Epidermal melanocyte (primary cell): ENCODE results near the gene IL37.
"Not testable (repeated sequence)": the region's sequence is repeated elsewhere in the genome, so short reads cannot be mapped to it uniquely, and the experiment has no call there.

Experiments
- DNase-seq: peaks from one replicate; pipeline ENCODE4 v3.0.0; 2011; ENCODE audit warnings: low spot score; ENCODE audit not compliant: insufficient read length

IL37 gene

GRCh38 chr2:112889976-112890375, 21.0 kb upstream of the IL37 start:
- DNase-seq = no peak

GRCh38 chr2:112891385-112891831, 19.6 kb upstream of the IL37 start:
- DNase-seq = no peak

- no peak for DNase-seq
Measured at GRCh38 chr2:112893752-112894151, 17.2 kb upstream of the IL37 start.

- DNase-seq = no peak
Measured at GRCh38 chr2:112896909-112897623, 13.9 kb upstream of the IL37 start.

GRCh38 chr2:112897624-112897978, 13.4 kb upstream of the IL37 start:
- no peak for DNase-seq

DNA sequence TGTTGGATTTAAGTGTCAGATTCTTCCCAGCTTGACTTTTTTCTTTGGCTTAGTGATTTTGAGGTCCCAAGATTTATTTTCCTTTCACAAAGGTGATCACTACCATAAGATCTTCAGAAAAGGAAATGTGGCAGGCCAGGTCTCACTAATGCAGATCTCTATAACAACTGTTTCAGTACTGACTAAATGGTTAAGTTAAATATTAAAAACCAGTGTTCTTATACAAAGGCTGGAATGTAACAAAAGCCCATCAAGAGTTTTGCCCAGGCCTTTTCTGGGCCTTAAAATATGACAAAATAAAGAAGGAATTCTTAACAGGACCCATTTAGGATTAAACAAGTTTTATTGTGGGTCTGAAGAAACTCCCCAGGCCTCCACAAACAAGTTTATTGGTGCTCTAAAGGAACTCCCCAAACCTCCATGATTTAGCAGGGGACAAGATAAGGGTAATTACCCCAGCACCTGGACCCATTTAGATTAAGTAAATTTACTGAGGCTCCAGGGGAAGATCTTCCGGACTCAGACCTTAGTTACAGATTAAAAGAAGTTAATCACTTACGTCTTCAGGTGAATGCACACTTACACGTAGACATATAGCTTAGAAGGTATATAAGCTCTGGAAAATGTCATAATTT, 9.4 kb upstream of the IL37 start:
- DNase-seq = not testable (repeated sequence)

DNA sequence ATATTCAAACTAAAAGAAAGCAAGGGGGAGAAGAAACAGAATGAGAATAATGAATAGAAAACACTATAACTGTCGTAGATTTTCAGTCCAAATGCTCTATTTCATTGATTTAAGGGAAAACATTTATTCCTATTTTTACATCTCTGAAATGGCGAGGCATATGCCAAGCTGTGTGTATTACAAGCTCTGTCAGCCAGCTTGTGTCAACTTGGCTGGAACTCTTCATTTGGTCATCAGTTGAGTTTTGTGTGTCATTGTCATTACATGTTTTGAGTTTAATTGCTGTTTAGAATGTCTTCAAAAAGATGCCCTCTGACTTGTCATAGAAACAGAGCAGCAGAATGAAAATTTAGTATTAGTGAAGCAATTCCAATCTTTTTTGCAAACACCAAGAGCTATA, 8.1 kb upstream of the IL37 start:
- DNase-seq = no peak

GRCh38 chr2:112904883-112905282, 6.1 kb upstream of the IL37 start:
- DNase-seq = no peak

GRCh38 chr2:112906276-112906675, 4.7 kb upstream of the IL37 start:
- DNase-seq = no peak

GRCh38 chr2:112907001-112907949, 3.7 kb upstream of the IL37 start:
- no peak for DNase-seq

GRCh38 chr2:112908559-112908958, 2.4 kb upstream of the IL37 start:
- DNase-seq = not testable (repeated sequence)

- no peak for DNase-seq
Measured at GRCh38 chr2:112910219-112910618, 746 bp upstream of the IL37 start.

DNA sequence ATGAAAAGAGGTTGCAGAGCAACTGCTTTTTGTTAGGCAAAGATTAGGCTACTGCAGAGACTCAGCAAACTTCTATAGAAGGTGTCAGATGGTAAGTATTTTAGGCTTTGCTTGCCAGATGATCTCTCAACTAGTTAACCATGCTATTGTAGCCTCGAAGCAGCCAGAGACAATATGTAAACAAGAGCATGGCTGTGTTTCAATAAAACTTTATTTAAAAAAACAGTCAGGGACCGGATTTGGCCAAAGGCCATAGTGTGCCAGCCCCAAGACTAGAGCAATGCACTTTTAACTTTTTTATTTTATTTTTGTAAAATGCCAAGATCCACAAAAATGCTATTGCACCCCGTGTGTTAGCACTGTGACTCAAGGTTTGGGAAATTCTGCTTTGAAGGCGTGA, 1.4 kb downstream of the IL37 start:
- DNase-seq = no peak

- no peak for DNase-seq
Measured at GRCh38 chr2:112915300-112916144, 4.6 kb downstream of the IL37 start.

- DNase-seq = no peak
Measured at GRCh38 chr2:112916145-112916571, 5.2 kb downstream of the IL37 start.

- DNase-seq = no peak
Measured at GRCh38 chr2:112916625-112917247, 5.8 kb downstream of the IL37 start.

DNA sequence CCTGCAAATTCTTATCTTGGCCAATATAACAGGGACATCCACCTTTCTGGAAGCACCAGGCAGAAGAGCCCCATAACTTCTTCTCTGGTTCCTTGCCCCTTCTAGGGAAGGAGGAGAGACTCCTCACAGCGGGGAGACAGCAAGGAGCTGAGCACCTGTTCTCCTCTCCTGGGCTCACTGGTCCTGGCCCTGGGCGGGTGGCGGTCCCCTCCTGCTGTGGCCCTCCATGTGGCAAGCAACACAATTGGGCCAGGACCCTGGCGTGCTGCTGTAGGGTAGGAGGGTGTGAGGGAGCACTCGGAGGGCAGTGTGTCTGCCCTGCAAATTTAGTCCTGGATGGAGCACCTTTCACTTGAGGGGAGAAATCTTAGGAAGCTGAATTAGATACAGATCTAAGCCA, 6.9 kb downstream of the IL37 start:
- no peak for DNase-seq

DNA sequence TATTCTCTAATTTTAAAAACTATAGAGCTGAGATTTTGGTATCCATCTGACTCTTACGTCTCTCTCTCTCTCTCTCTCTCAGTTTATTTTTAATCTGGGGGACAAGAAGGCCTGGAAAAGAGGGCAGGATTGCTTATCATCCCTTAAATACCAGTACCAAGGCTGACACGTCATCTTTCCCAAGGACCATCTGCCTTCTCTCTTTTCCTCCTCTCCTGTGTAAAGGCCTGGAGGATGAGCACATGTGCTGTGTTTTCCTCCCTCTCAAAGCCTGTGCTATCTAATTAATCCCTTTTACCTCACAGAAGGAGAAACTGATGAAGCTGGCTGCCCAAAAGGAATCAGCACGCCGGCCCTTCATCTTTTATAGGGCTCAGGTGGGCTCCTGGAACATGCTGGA, 7.3 kb downstream of the IL37 start:
- DNase-seq = no peak

- no peak for DNase-seq
Measured at GRCh38 chr2:112919086-112919485, 8.1 kb downstream of the IL37 start.

DNA sequence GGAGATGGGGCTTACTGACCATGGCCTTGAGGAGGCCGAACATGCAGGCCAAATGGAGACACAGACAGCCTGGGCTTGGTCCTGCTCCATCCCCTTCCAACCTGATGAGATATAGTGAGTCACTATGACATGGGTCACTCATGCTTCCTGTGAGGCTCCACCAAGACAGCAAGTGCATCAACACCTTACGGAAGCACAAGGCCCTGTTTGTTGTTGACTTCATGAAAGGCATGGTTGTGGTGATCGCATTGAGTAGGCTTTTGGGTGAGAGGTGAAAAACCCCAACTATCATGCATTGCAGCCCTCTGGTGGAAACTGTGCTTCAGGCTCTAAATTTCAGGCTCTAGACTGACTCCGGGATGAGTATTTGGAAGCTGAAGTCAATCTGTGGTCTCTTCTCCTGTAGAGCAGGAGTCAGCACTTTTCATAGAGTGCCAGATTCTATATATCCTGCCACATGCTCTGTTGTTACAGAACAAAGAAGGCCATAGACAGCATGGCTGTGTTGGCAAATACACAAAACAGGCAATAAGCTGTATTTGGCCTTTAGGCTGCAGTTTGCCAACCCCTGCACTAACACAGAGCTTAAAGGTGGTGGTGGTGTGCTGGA, 10.1 kb downstream of the IL37 start:
- no peak for DNase-seq
